Measurements from ENCODE around the gene CENPO. TPM values are rescaled to one million over a fixed set of nuclear protein-coding genes. Genes with fewer than 3 reads are reported as not detected.

The CENPO gene
- polyA plus RNA-seq, 3 donors = 1.6 to 2.6 (median 2.3) TPM

GRCh38 chr2:24856791-24857211 is 63.6 kb downstream of the CENPO start:
- 81% methylated on average over 5 of the region's 5 CpGs for WGBS (ENCODE audit: insufficient coverage)
- Histone ChIP-seq H3K9me3 (replicated peaks in 1 of 2; ENCODE audit: control insufficient read depth in 1 of 2, insufficient read depth in 1 of 2, low read length in 2 of 2) (peaks cover 0 to 7% of the 10 kb centered on the region in 2 donors), H2AFZ (ENCODE audit: insufficient read depth, low read depth, low read length, poor library complexity, severe bottlenecking) (no peak overlapping the region), H4K20me1 (ENCODE audit: insufficient read depth, low read length) (no peaks in the 10 kb centered on the region), H3K9ac (ENCODE audit: insufficient read depth, low read length, poor library complexity, severe bottlenecking) (no peak overlapping the region), H3K79me2 (ENCODE audit: insufficient read depth, low read length) (no peaks in the 10 kb centered on the region), H3K4me3 (replicated peaks in 1 of 3; ENCODE audit: low read depth in 2 of 3, low read length in 3 of 3) (no peak overlapping the region), H3K27ac (ENCODE audit: low read depth in 1 of 2, low read length in 2 of 2) (no peak overlapping the region), H3K4me2 (replicated peaks; ENCODE audit: extremely low read depth, low read length, poor library complexity, severe bottlenecking) (no peak overlapping the region), H3K4me1 (ENCODE audit: control insufficient read depth in 1 of 2, insufficient read depth in 2 of 2, low read length in 2 of 2) (no peaks in the 10 kb centered on the region), H3K27me3 (ENCODE audit: control insufficient read depth in 2 of 2, insufficient read depth in 2 of 2, low read length in 2 of 2) (no peaks in the 10 kb centered on the region), H3K36me3 (replicated peaks in 1 of 2; ENCODE audit: control insufficient read depth in 1 of 2, insufficient read depth in 2 of 2, low read length in 2 of 2) (no peaks in the 10 kb centered on the region)
- Mint-ChIP-seq H3K36me3 (peaks cover 26 to 32% of the 10 kb centered on the region in 2 donors), H3K4me1 (peaks cover 1% of the 10 kb centered on the region), H3K27ac (peak overlapping the region in 1 of 7 donors; percentile 32), H3K4me3 (no peak overlapping the region), H3K9me3 (peaks cover 0 to 6% (median 0%) of the 10 kb centered on the region in 7 donors), H3K27me3 (ENCODE audit: low read depth in 3 of 3) (peaks cover 0 to 5% (median 0%) of the 10 kb centered on the region in 3 donors)
- no peak for TF ChIP-seq CTCF (IDR thresholded peaks at IDR 0.05)
- intact Hi-C loops (cut with micrococcal nuclease) = no loop called here
- DNase-seq = no peak

GRCh38 chr2:24857746-24858145 is 64.5 kb downstream of the CENPO start:
- Histone ChIP-seq H3K79me2 (ENCODE audit: insufficient read depth, low read length) (no peaks in the 10 kb centered on the region), H3K27ac (ENCODE audit: low read depth in 1 of 2, low read length in 2 of 2) (no peak overlapping the region), H3K4me1 (ENCODE audit: control insufficient read depth in 1 of 2, insufficient read depth in 2 of 2, low read length in 2 of 2) (no peaks in the 10 kb centered on the region), H3K27me3 (ENCODE audit: control insufficient read depth in 2 of 2, insufficient read depth in 2 of 2, low read length in 2 of 2) (no peaks in the 10 kb centered on the region), H3K9ac (ENCODE audit: insufficient read depth, low read length, poor library complexity, severe bottlenecking) (no peak overlapping the region), H3K9me3 (replicated peaks in 1 of 2; ENCODE audit: control insufficient read depth in 1 of 2, insufficient read depth in 1 of 2, low read length in 2 of 2) (no peaks in the 10 kb centered on the region), H4K20me1 (ENCODE audit: insufficient read depth, low read length) (no peaks in the 10 kb centered on the region), H3K4me3 (replicated peaks in 1 of 3; ENCODE audit: low read depth in 2 of 3, low read length in 3 of 3) (no peak overlapping the region), H2AFZ (ENCODE audit: insufficient read depth, low read depth, low read length, poor library complexity, severe bottlenecking) (no peak overlapping the region), H3K36me3 (replicated peaks in 1 of 2; ENCODE audit: control insufficient read depth in 1 of 2, insufficient read depth in 2 of 2, low read length in 2 of 2) (no peaks in the 10 kb centered on the region), H3K4me2 (replicated peaks; ENCODE audit: extremely low read depth, low read length, poor library complexity, severe bottlenecking) (no peak overlapping the region)
- peaks cover 1% of the 10 kb centered on the region for H3K4me1 Mint-ChIP-seq
- 97% methylated on average over 4 of the region's 6 CpGs for WGBS (ENCODE audit: insufficient coverage)
- no peak overlapping the region for H3K4me3 Mint-ChIP-seq
- intact Hi-C loops (cut with micrococcal nuclease) = no loop called here
- H3K9me3 Mint-ChIP-seq = peaks cover 0 to 2% (median 0%) of the 10 kb centered on the region in 7 donors
- H3K27ac Mint-ChIP-seq = peak overlapping the region in 1 of 7 donors; percentile 32
- no peak for DNase-seq
- peaks cover 0 to 5% (median 0%) of the 10 kb centered on the region in 3 donors for H3K27me3 Mint-ChIP-seq (ENCODE audit: low read depth in 3 of 3)
- peaks cover 21 to 27% of the 10 kb centered on the region in 2 donors for H3K36me3 Mint-ChIP-seq
- TF ChIP-seq CTCF (IDR thresholded peaks at IDR 0.05) = no peak
